Naive thymus-derived CD4-positive, alpha-beta T cell (primary cell): Measurements from ENCODE around the gene SMAD2. TPM values are rescaled to one million over a fixed set of nuclear protein-coding genes. Genes with fewer than 3 reads are reported as not detected.

Experiments used
- ATAC-seq: fragments of 150-1000 bp; cut with Tn5 transposase; 2 replicates; pipeline ENCODE4 v1.10.0; 2021; ENCODE audit warnings: mild to moderate bottlenecking, moderate library complexity
- CTCF ChIA-PET: fragments of 350-600 bp; sonication (Branson Sonifier 250); formaldehyde crosslinking; loops from one replicate; lab custom pipeline; 2021; ENCODE audit warnings: antibody characterized with exemption; lab: Charles Lee
- POLR2A ChIA-PET: fragments of 350-600 bp; sonication (Branson Sonifier 250); formaldehyde crosslinking; loops from one replicate; lab custom pipeline; 2021; ENCODE audit warnings: antibody characterized with exemption, inconsistent platforms; lab: Charles Lee
- DNase-seq, 9 donors: peaks; one replicate each; pipeline versions ENCODE4 v3.0.0 to v3.0.0-alpha.2; 2020 to 2022; ENCODE audit warnings: mixed read lengths in 1 of 9
- H3K27ac ChIP-seq: one replicate; pipeline ENCODE4 v1.7.0; 2013; ENCODE audit warnings: mild to moderate bottlenecking, low read depth, low read length, moderate library complexity
- H3K27me3 ChIP-seq, 2 donors: one replicate each; pipeline ENCODE4 v1.7.0; 2013; ENCODE audit warnings: low read length in 2 of 2, mild to moderate bottlenecking in 2 of 2, moderate library complexity in 2 of 2; ENCODE audit not compliant: control insufficient read depth in 2 of 2, insufficient read depth in 2 of 2
- H3K36me3 ChIP-seq, 3 experiments: 1 replicate in 2 of 3; 2 replicates in 1 of 3; pipeline ENCODE4 v1.7.0; 2013; ENCODE audit warnings: low read length in 3 of 3, mild to moderate bottlenecking in 3 of 3, moderate library complexity in 1 of 3; ENCODE audit not compliant: insufficient read depth in 3 of 3, control insufficient read depth in 2 of 3
- H3K4me1 ChIP-seq, 2 donors: one replicate each; pipeline ENCODE4 v1.7.0; 2013; ENCODE audit warnings: low read length in 2 of 2, mild to moderate bottlenecking in 2 of 2, moderate library complexity in 1 of 2; ENCODE audit not compliant: control insufficient read depth in 2 of 2, insufficient read depth in 2 of 2
- H3K4me3 ChIP-seq: 2 replicates; pipeline ENCODE4 v1.7.0; 2013; ENCODE audit warnings: mild to moderate bottlenecking, low read length
- H3K9me3 ChIP-seq, 3 experiments: 1 replicate in 2 of 3; 2 replicates in 1 of 3; pipeline ENCODE4 v1.7.0; 2013; ENCODE audit warnings: low read length in 3 of 3; ENCODE audit not compliant: control insufficient read depth in 2 of 3
- H3K27ac Mint-ChIP-seq, 9 donors: one replicate each; pipeline ENCODE4 v1.8.0; 2020 to 2022; ENCODE audit warnings: mixed read lengths in 9 of 9, mild to moderate bottlenecking in 8 of 9, moderate library complexity in 5 of 9, inconsistent platforms in 2 of 9
- H3K27me3 Mint-ChIP-seq, 5 donors: one replicate each; pipeline ENCODE4 v1.8.0; 2021 to 2022; ENCODE audit warnings: mixed read lengths in 5 of 5, mild to moderate bottlenecking in 1 of 5
- H3K36me3 Mint-ChIP-seq, 5 donors: one replicate each; pipeline ENCODE4 v1.8.0; 2020 to 2022; ENCODE audit warnings: mixed read lengths in 5 of 5, mild to moderate bottlenecking in 3 of 5, inconsistent platforms in 1 of 5
- H3K4me1 Mint-ChIP-seq, 7 donors: one replicate each; pipeline ENCODE4 v1.8.0; 2020 to 2022; ENCODE audit warnings: mixed read lengths in 7 of 7, mild to moderate bottlenecking in 3 of 7, inconsistent platforms in 1 of 7
- H3K4me3 Mint-ChIP-seq, 10 donors: one replicate each; pipeline ENCODE4 v1.8.0; 2020 to 2022; ENCODE audit warnings: mild to moderate bottlenecking in 10 of 10, mixed read lengths in 10 of 10, moderate library complexity in 6 of 10, inconsistent platforms in 2 of 10
- H3K9me3 Mint-ChIP-seq, 11 donors: one replicate each; pipeline ENCODE4 v1.8.0; 2020 to 2022; ENCODE audit warnings: mixed read lengths in 11 of 11, mild to moderate bottlenecking in 4 of 11, inconsistent platforms in 1 of 11, moderate library complexity in 1 of 11
- intact Hi-C, 2 donors: fragments of 100-400 bp; cut with micrococcal nuclease; formaldehyde crosslinking; loops; one replicate each; pipeline ENCODE4 v1.15.1; 2023
- polyA plus RNA-seq, 2 donors: library from polyadenylated mRNA; unstranded; fragments of 300-500 nt; fragmentation: Illumina TruSeq; gene quantifications; one replicate each; pipeline ENCODE4 v1.2.3, GENCODE V29; 2021
- total RNA-seq, 6 experiments: library from RNA in 5 of 6; stranded (reverse) in 5 of 6; gene quantifications; 1 replicate in 5 of 6; 2 replicates in 1 of 6; pipeline ENCODE4 v1.2.3 and lab custom pipeline; 2021 to 2026

SMAD2 gene
- total and polyA plus RNA-seq, 7 experiments from 2014 or later = 91.3 to 164 (median 113) TPM

DNA sequence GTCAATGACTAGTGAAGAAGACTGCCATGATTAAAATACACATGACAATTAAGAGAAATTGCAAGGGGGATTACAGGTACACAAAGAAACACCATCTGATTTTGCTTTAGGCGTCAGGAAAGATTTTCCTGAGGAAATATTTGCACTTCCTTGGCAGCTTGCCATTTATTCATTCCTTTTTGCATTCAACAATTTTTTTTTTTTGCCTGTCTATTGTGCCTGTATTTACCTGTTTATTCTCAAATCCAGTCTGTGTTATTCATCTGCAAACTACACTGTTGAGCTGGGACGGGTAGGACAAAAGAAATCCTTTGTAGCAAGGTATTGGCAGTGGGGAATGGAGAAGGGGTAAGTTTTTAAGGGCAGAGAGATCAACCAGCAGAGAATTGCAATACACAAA, 31.8 kb downstream of the SMAD2 start:
- Histone ChIP-seq H3K27ac (no peak overlapping the region), H3K27me3 (no peaks in the 10 kb centered on the region), H3K9me3 (peaks cover 0 to 4% (median 0%) of the 10 kb centered on the region in 3 experiments), H3K4me3 (no peak overlapping the region), H3K4me1 (peaks cover 19 to 29% of the 10 kb centered on the region in 2 donors), H3K36me3 (peaks cover 0 to 9% (median 0%) of the 10 kb centered on the region in 3 experiments)
- Mint-ChIP-seq H3K9me3 (peaks cover 0 to 16% (median 9%) of the 10 kb centered on the region in 11 donors), H3K27me3 (no peaks in the 10 kb centered on the region), H3K4me3 (peak overlapping the region in 3 of 10 donors; percentile 15 to 63 (median 45)), H3K27ac (peak overlapping the region in 4 of 9 donors; percentile 35 to 78 (median 58)), H3K36me3 (peaks cover 10 to 50% (median 40%) of the 10 kb centered on the region in 5 donors), H3K4me1 (peaks cover 62 to 98% (median 91%) of the 10 kb centered on the region in 7 donors)
- no peak for ATAC-seq
- no peak for DNase-seq
- intact Hi-C loops = no loop called here
- ChIA-PET CTCF (interaction anchor here (0.6 kb wide), 1 partner anchor 135 kb away, joined by 4 read pairs; no protein-coding TSS in a partner anchor), POLR2A (interaction anchor here (0.6 to 6.7 kb wide), 3 partner anchors 9 to 34 kb away, joined by 3 to 57 read pairs (median 4); partner anchors contain the start of gene SMAD2)

DNA sequence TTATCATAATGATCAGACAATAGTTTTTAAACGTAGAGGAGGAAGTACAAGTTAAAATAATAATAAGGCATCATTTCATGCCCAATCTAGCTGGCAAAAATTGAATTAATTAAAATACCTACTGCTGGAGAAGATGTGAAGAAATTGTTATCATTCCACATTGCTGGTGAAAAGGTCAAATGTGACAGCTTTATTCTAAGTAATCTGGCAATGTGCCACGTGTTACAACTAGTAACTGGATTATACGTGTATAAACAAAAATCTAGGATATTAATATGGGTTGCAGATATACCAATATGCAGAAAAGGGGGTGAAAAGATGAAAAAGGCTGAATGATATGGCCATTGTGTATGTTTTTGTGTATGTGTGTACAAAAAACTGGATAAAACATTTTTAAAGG, 32.4 kb downstream of the SMAD2 start:
- H3K36me3 ChIP-seq = peaks cover 0 to 9% (median 0%) of the 10 kb centered on the region in 3 experiments
- H3K4me3 ChIP-seq = no peak overlapping the region
- peaks cover 19 to 27% of the 10 kb centered on the region in 2 donors for H3K4me1 ChIP-seq
- peaks cover 10 to 45% (median 36%) of the 10 kb centered on the region in 5 donors for H3K36me3 Mint-ChIP-seq
- no peak for DNase-seq
- peaks cover 0 to under 1% (median 0%) of the 10 kb centered on the region in 3 experiments for H3K9me3 ChIP-seq
- ATAC-seq = no peak
- peaks cover 0 to 10% (median 5%) of the 10 kb centered on the region in 11 donors for H3K9me3 Mint-ChIP-seq
- no peak overlapping the region for H3K27ac ChIP-seq
- no peak overlapping the region for H3K4me3 Mint-ChIP-seq
- intact Hi-C loops = no loop called here
- no peaks in the 10 kb centered on the region for H3K27me3 Mint-ChIP-seq
- POLR2A ChIA-PET = interaction anchor here (0.6 to 6.7 kb wide), 3 partner anchors 10 to 35 kb away, joined by 3 to 57 read pairs (median 4); partner anchors contain the start of gene SMAD2
- CTCF ChIA-PET = interaction anchor here (0.6 kb wide), 1 partner anchor 10 kb away, joined by 4 read pairs; no protein-coding TSS in a partner anchor
- peak overlapping the region in 1 of 9 donors; percentile 19 for H3K27ac Mint-ChIP-seq
- peaks cover 59 to 93% (median 87%) of the 10 kb centered on the region in 7 donors for H3K4me1 Mint-ChIP-seq
- no peaks in the 10 kb centered on the region for H3K27me3 ChIP-seq

- no peak overlapping the region for H3K27ac ChIP-seq
- peaks cover 0 to 6% of the 10 kb centered on the region in 2 donors for H3K4me1 ChIP-seq
- H3K4me1 Mint-ChIP-seq = peaks cover 40 to 75% (median 66%) of the 10 kb centered on the region in 7 donors
- CTCF ChIA-PET = no interaction called here
- H3K36me3 ChIP-seq = peaks cover 0 to 12% (median 0%) of the 10 kb centered on the region in 3 experiments
- DNase-seq (no peak), ATAC-seq (no peak)
- H3K9me3 Mint-ChIP-seq = peaks cover 0 to 6% (median 0%) of the 10 kb centered on the region in 11 donors
- POLR2A ChIA-PET = interaction anchor here (1.0 kb wide), 1 partner anchor 16 kb away, joined by 3 read pairs; no protein-coding TSS in a partner anchor
- no peak overlapping the region for H3K4me3 ChIP-seq
- H3K27ac Mint-ChIP-seq = peak overlapping the region in 1 of 9 donors; percentile 4
- no peak overlapping the region for H3K4me3 Mint-ChIP-seq
- intact Hi-C loops = loop anchor here in 1 of 2 donors (1.0 kb wide), 1 partner anchor 7 kb away; no protein-coding TSS in a partner anchor
- H3K36me3 Mint-ChIP-seq = peaks cover 10 to 41% (median 31%) of the 10 kb centered on the region in 5 donors
- no peaks in the 10 kb centered on the region for H3K9me3 ChIP-seq
- H3K27me3 ChIP-seq = no peaks in the 10 kb centered on the region
- H3K27me3 Mint-ChIP-seq = no peaks in the 10 kb centered on the region
These were observed 34.8 kb downstream of the SMAD2 start for GRCh38 chr18:47895565-47896250.

- no peak overlapping the region for H3K4me3 Mint-ChIP-seq
- no peaks in the 10 kb centered on the region for H3K9me3 ChIP-seq
- intact Hi-C loops = loop anchor here in 1 of 2 donors (2.0 kb wide), 1 partner anchor 17 kb away; no protein-coding TSS in a partner anchor
These were observed 36.3 kb downstream of the SMAD2 start for GRCh38 chr18:47893939-47894699.

GRCh38 chr18:47893047-47893446, 37.4 kb downstream of the SMAD2 start:
- Histone ChIP-seq H3K36me3 (peaks cover 0 to 14% (median 0%) of the 10 kb centered on the region in 3 experiments), H3K4me1 (peaks cover 0 to 6% of the 10 kb centered on the region in 2 donors), H3K9me3 (no peaks in the 10 kb centered on the region), H3K4me3 (no peak overlapping the region), H3K27ac (no peak overlapping the region), H3K27me3 (no peaks in the 10 kb centered on the region)
- Mint-ChIP-seq H3K27me3 (no peaks in the 10 kb centered on the region), H3K4me3 (no peak overlapping the region), H3K36me3 (peaks cover 10 to 44% (median 31%) of the 10 kb centered on the region in 5 donors), H3K27ac (no peak overlapping the region), H3K4me1 (peaks cover 32 to 67% (median 59%) of the 10 kb centered on the region in 7 donors), H3K9me3 (peaks cover 0 to 2% (median 0%) of the 10 kb centered on the region in 11 donors)
- ATAC-seq (no peak), DNase-seq (no peak)
- ChIA-PET CTCF (no interaction called here), POLR2A (no interaction called here)
- intact Hi-C loops = loop anchor here in 1 of 2 donors (2.0 kb wide), 1 partner anchor 16 kb away; no protein-coding TSS in a partner anchor

More at GRCh38 chr18:47893939-47894699, 36.3 kb downstream of the SMAD2 start:
- no peak overlapping the region for H3K4me3 ChIP-seq
- Mint-ChIP-seq H3K4me1 (peaks cover 31 to 66% (median 57%) of the 10 kb centered on the region in 7 donors), H3K27me3 (no peaks in the 10 kb centered on the region), H3K36me3 (peaks cover 10 to 39% (median 31%) of the 10 kb centered on the region in 5 donors), H3K9me3 (peaks cover 0 to 2% (median 0%) of the 10 kb centered on the region in 11 donors), H3K27ac (peak overlapping the region in 3 of 9 donors; percentile 12 to 39 (median 34))
- no peak overlapping the region for H3K27ac ChIP-seq
- CTCF ChIA-PET = no interaction called here
- DNase-seq = no peak
- no peak for ATAC-seq
- H3K36me3 ChIP-seq = peaks cover 0 to 14% (median 0%) of the 10 kb centered on the region in 3 experiments
- H3K4me1 ChIP-seq = peaks cover 0 to 2% of the 10 kb centered on the region in 2 donors
- H3K27me3 ChIP-seq = no peaks in the 10 kb centered on the region
- POLR2A ChIA-PET = interaction anchor here (1.4 kb wide), 1 partner anchor 37 kb away, joined by 6 read pairs; the partner anchor contains the start of gene SMAD2
